ACHN (cell line): ENCODE data around the gene DGCR2.
A peak's percentile ranks its signal among the peaks of the same experiment; 100 is the strongest.

Experiments
- DNase-seq: peaks from one replicate; pipeline ENCODE4 v3.0.0-alpha.2; 2015
- in situ Hi-C: cut with HindIII; loops from 2 replicates; pipeline ENCODE4 v1.10.0; 2017; ENCODE audit warnings: low sequenced_read_pairs, low pct_ligation_motif_present, low pct_unique_long_range_greater_than_20kb

Gene DGCR2

GRCh38 chr22:19115628-19116027 is 6.6 kb downstream of the DGCR2 start:
- in situ Hi-C loops: no loop called here
- DNase-seq: no peak

GRCh38 chr22:19114984-19115552 is 7.1 kb downstream of the DGCR2 start:
- in situ Hi-C loops: no loop called here
- DNase-seq: no peak

- DNase-seq: no peak
- in situ Hi-C loops: no loop called here
Measured at GRCh38 chr22:19113429-19113828, 8.8 kb downstream of the DGCR2 start.

- in situ Hi-C loops: no loop called here
- DNase-seq: no peak
Measured at GRCh38 chr22:19111584-19111983, 10.6 kb downstream of the DGCR2 start.

- in situ Hi-C loops: no loop called here
- no peak for DNase-seq
Measured at GRCh38 chr22:19111140-19111539, 11.1 kb downstream of the DGCR2 start.

GRCh38 chr22:19110646-19111045 is 11.6 kb downstream of the DGCR2 start:
- in situ Hi-C loops: no loop called here
- no peak for DNase-seq

- DNase-seq: no peak
- in situ Hi-C loops: no loop called here
Measured at GRCh38 chr22:19110064-19110458, 12.2 kb downstream of the DGCR2 start.

GRCh38 chr22:19109198-19110063 is 12.8 kb downstream of the DGCR2 start:
- no peak for DNase-seq
- in situ Hi-C loops: no loop called here

GRCh38 chr22:19108807-19109197 is 13.4 kb downstream of the DGCR2 start:
- in situ Hi-C loops: no loop called here

GRCh38 chr22:19107730-19108074 is 14.5 kb downstream of the DGCR2 start:
- in situ Hi-C loops: no loop called here
- DNase-seq: no peak

More at GRCh38 chr22:19108807-19109197, 13.4 kb downstream of the DGCR2 start:
- no peak for DNase-seq

- in situ Hi-C loops: no loop called here
- DNase-seq: no peak
Measured at GRCh38 chr22:19106886-19107729, 15.1 kb downstream of the DGCR2 start.

GRCh38 chr22:19105867-19106802 is 16.1 kb downstream of the DGCR2 start:
- DNase-seq: peak; percentile 15
- in situ Hi-C loops: no loop called here

- DNase-seq: no peak
- in situ Hi-C loops: no loop called here
Measured at GRCh38 chr22:19105456-19105855, 16.8 kb downstream of the DGCR2 start.

- DNase-seq: no peak
- in situ Hi-C loops: no loop called here
Measured at GRCh38 chr22:19103880-19104821, 18.1 kb downstream of the DGCR2 start.

- DNase-seq: no peak
- in situ Hi-C loops: no loop called here
Measured at GRCh38 chr22:19098157-19098556, 24.1 kb downstream of the DGCR2 start.

- no peak for DNase-seq
- in situ Hi-C loops: no loop called here
Measured at GRCh38 chr22:19097518-19097917, 24.7 kb downstream of the DGCR2 start.

GRCh38 chr22:19096555-19096954 is 25.7 kb downstream of the DGCR2 start:
- in situ Hi-C loops: no loop called here
- DNase-seq: no peak
